Ramos (cell line): ENCODE data around the gene RIMBP3B.
"Not testable (repeated sequence)": the region's sequence is repeated elsewhere in the genome, so short reads cannot be mapped to it uniquely, and the experiment has no call there.

ENCODE experiments used
- in situ Hi-C: fragments of 300-500 bp; cut with MboI; formaldehyde crosslinking; loops from one replicate; pipeline ENCODE4 v1.14.3; 2022; ENCODE audit warnings: low sequenced_read_pairs; ENCODE audit not compliant: unreplicated experiment

RIMBP3B gene

DNA sequence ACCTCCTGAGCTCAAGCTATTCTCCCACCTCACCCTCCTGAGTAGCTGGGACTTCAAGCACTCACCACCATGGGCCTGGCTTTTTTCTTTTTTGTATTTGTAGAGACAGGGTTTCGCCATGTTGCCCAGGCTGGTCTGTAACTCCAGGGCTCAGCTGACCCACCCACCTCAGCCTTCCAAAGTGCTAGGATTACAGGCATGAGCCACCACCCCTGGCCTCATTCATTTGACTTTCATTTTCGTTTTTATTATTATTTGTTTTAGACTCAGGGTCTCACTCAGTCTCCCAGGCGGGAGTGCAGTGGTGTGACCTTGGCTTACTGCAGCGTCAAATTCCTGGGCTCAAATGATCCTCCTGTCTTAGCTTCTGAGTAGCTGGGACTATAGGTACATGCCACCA is 24.2 kb downstream of the RIMBP3B start:
- in situ Hi-C loops, result not testable (repeated sequence)

DNA sequence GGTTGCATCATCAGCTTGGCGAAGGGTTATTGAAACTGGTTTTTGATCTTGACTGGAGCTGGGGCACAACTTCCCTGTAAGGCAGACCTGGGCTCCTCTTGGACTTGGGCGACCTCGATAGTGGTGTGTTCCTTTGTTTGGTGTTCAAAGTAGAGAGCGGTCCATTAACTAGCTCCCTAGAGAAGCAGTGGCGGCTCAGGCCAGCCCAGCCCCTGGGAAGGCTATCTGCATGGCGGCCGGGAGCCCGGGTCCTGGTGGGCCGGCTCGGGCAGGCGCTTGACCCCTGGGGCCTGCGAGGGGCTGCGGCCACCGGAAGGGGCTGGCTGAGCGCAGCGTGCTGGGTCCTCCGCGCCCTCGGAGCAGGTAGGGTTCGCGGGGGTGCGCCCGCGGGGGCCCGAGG is 32.8 kb downstream of the RIMBP3B start:
- in situ Hi-C loops, result not testable (repeated sequence)

DNA sequence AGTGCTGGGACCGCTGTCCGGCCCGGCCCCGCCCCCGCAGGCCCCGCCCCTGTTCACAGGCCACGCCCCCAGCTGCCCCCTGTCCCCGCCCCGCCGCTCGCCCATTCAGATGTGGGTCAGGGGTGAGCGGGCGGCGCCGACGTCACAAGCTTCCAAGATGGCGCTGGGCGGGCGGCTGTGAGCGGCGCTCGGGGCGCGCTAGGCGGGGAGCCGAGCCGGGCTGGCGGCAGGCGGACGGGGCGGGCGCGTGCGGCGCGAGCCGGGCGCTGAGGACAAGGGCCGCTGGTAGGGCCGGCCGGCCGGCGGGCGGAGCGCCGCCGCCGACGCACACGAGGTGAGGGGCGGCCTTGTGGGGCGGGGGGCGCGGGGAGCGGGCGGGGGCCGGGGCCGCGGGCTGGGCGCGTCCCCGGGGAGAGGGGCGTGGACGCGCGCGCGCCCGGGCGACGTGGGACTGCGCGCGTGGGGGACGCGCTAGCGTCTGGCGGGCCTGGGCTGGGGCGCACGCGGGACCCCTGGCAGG is 33.7 kb downstream of the RIMBP3B start, which contains the start of gene HIC2:
HIC2 (plus strand) TSS at position 145 of the 520 bp plus-strand sequence. CDS start 25,461 bp downstream, outside the sequence.
- in situ Hi-C loops, result not testable (repeated sequence)

DNA sequence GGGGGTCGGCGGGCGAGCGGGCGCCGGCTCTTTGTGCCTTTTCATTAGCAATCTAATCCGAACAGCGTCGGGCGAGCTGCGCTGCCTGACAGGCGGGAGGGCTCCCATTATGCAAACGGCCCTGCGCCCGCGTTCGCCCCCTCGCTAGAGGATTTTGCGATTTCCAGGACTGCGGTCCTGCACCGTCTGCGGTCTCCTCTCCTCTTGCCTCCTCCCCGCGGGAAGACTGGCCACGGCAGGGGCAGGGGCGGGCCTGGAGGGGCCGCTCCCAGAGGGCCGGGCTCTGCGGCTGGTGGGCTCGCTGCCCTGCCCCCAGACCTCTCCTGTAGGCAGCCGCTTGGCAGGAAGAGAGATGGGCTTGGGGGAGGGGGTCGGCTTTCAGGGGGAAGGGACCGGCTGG is 34.3 kb downstream of the RIMBP3B start:
- in situ Hi-C loops, result not testable (repeated sequence)

DNA sequence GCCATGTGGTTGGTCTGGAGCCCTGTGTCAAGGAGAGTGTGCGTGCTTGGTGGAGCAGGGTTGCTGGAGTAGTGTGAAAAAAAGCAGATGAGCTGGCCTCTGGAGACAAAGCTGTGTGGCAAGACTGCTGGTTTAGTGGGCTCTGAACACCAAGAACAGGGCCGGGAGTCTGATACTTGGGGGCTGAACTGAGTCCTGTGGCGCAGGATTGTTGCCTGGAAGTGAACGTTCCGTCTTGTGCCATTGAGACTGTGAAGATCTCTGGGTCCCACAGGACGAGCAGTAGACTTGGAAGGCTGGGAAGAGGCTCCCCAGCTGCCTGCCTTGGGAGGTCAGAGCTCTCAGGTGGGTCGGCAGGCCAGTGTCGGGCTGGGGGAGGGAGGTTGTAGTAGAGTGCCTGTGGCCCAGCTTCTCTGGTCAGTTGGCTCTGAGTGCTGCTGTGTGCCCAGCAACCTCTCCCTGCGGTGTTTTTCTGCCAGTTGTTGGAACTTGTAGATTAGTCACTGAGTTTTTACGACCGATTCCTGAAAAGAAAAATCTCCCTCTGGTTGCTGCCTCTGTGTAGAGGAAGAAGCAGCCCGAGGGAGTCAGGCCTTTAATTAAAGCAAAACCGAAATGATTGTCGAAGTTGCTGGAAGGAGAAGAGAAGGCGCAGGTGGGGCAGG is 35.6 kb downstream of the RIMBP3B start:
- in situ Hi-C loops, result not testable (repeated sequence)

DNA sequence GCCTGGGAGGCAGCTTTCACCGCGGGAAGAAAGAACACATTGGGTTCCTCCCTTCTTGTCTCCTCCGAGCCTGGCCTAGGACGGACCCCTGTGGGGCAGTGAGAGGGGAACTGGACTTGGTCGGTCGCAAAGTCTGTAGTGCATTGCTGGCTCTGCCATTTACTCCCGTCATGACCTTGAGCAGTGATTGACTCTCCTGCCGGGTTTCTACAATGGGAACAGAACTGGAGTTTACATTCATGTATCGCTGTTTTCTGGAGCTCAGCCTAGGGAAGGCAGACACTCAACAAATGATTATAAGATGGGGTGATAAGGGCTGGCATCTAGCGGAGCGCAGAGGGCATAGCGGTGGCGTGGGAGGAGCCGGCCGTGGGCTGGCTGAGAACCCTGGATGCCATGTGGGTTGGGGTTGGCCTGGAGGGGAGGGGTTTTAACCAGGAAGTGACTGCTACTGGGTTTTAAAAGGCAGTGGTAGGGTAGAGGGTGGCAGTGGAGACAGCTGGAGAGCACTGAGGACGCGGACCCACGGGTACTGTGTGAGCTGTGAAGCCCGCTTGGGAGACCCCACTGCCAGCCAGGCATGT is 36.7 kb downstream of the RIMBP3B start:
- in situ Hi-C loops, result not testable (repeated sequence)

DNA sequence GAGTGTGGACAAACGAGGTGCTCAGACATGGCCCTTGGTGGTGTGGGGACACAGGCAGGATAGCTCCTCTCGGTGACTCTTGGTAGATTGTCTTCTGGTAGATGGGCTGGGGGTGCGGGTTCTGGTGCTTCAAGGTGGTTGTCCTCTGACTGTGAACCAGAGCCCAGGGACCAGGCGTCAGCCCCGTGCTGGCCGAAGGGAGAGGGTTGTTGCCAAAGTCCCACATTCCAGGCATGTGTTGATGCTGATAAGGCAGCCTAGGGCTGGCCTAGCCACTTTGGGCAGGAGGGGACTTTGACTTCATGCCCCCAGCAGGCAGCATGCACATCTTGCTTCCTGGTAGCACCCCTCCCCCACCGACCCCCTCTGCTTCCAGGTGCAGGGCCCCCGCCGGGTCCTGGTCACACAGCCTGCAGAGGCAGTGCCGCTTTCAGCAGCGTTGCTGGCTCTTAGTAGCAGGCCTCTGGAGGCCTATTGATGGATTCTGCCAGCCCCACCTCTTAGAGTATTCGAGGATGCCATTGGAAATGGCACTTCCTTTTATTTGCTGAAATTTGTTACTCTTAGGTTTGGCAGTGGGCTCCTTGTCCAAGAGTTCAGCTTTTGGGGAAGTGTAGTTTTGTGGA is 40.6 kb downstream of the RIMBP3B start:
- in situ Hi-C loops, result not testable (repeated sequence)

DNA sequence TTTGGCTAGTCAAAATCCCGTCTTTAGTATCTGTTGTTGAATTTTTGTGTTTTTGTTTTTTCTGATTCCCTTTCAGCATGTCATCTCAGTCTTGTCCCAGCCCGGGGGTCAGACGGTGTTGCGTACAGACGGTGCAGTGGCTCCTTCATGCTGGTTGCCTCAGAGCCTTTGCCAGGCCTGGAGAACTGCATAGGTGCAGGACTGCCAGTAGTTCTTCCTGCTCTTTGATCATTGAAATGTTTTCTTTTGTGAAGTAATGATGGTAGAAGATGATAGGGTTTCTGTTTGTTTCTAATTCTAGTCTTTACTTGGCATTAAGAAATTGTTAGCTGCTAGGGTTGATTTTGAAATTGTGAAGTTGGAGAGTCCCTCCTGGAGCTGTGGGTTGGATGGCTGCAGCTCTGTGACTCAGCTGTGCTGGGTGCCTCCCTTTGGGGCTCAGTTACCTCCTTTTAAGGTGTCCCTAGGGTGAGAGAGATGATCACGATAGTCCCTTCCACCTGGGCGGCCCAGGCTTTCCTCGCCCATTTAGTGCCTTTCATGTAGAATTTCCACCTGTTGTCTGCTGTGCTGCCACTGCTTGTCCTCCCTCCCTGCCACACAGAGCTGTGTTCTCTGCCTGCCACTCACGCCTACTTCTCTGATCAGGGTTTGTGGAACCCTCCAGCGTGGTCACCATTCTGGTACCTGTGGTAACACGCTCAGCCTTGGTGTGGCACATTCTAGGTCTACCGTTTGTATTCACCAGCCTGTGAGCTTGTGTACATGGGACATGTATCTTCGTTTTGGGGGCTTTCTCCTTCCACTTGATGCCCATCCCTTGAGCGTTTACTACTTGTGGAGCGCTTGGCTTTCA is 51.1 kb downstream of the RIMBP3B start:
- in situ Hi-C loops, result not testable (repeated sequence)

DNA sequence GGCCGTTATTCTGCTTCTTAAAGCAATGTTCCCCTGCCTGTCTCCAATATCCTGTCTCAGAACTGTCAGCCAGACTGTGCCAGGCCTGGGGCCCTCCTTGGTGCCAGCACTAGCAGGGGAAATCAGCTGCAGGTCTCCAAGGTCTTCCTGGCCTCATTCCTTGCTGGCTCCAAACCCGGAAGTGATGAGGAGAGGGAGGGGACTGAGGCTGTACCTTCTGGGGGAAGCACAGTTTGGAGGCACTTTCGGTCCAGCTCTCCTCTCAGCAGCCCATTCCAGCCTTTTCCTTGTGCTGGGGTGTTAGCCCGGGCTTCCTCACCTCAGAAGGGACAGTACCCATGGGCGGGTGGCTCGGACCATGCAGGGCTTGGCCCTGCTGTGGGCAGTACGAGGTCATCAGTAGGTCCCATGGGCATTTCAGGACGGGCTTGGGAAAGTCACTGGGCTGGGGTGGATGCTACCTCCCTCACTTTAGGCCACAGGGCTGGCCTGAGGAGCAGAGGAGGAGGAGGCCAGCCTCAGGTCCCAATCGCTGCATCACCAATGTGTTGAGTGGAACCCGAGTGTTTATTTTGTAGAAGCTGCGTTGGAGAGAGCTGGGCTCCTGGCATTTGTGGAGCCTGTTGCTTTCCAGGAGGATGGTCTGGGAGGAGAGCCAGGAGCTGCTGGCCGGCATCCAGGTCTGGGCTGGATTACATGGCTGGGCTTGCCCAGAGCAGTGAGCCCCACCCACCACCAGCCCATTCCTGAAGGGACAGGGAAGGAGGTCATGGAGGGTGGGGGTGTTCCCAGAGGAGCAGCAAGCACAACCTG is 52.7 kb downstream of the RIMBP3B start:
- in situ Hi-C loops, result not testable (repeated sequence)

DNA sequence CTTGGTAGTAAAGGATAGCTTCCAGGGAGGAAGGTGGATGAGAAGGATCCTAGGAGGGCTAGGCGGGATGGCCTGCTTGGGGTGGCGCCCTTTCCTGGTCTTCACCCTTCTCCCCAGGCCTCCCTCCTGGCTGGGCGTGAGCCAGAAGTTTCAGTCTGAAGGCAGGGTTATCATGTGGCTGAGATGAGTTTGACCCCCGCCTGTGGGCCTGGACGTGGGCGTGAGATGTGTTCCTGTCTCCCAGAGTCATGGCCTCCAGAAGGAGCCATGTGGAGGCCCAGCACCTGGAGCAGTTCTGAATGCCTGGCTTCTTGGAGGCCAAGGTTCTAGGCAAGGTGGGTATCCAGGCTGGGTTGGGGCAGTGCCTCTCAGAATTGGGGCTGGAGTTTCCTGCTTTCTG is 54.5 kb downstream of the RIMBP3B start:
- in situ Hi-C loops, result not testable (repeated sequence)
